ENCODE measurements around the gene RASA3. TPM values are rescaled to one million over a fixed set of nuclear protein-coding genes. Genes with fewer than 3 reads are reported as not detected.

Gene RASA3
- total RNA-seq, 1 experiment from 2014 or later: 22.3 TPM

GRCh38 chr13:114050536-114051450, 81.6 kb downstream of the RASA3 start:
- no peak for ATAC-seq
- POLR2A ChIA-PET: no interaction called here
- H3K4me3 Mint-ChIP-seq: no peak overlapping the region
- no peak overlapping the region for H3K27ac Mint-ChIP-seq
- H3K9me3 Mint-ChIP-seq: no peaks in the 10 kb centered on the region
- H3K36me3 Mint-ChIP-seq: no peaks in the 10 kb centered on the region
- no peak for DNase-seq (ENCODE audit: low spot score)
- CTCF ChIA-PET: no interaction called here
- peaks cover 14% of the 10 kb centered on the region for H3K4me1 Mint-ChIP-seq
- no peaks in the 10 kb centered on the region for H3K27me3 Mint-ChIP-seq (ENCODE audit: low read depth)
- no peak for TF ChIP-seq KAT7 (CRISPR knock-in tag; IDR thresholded peaks at IDR 0.05; ENCODE audit: borderline replicate concordance)
- TF ChIP-seq IRF2 (CRISPR knock-in tag; IDR thresholded peaks at IDR 0.05; ENCODE audit: borderline replicate concordance, low read depth): no peak
- TF ChIP-seq, protein P1, sequence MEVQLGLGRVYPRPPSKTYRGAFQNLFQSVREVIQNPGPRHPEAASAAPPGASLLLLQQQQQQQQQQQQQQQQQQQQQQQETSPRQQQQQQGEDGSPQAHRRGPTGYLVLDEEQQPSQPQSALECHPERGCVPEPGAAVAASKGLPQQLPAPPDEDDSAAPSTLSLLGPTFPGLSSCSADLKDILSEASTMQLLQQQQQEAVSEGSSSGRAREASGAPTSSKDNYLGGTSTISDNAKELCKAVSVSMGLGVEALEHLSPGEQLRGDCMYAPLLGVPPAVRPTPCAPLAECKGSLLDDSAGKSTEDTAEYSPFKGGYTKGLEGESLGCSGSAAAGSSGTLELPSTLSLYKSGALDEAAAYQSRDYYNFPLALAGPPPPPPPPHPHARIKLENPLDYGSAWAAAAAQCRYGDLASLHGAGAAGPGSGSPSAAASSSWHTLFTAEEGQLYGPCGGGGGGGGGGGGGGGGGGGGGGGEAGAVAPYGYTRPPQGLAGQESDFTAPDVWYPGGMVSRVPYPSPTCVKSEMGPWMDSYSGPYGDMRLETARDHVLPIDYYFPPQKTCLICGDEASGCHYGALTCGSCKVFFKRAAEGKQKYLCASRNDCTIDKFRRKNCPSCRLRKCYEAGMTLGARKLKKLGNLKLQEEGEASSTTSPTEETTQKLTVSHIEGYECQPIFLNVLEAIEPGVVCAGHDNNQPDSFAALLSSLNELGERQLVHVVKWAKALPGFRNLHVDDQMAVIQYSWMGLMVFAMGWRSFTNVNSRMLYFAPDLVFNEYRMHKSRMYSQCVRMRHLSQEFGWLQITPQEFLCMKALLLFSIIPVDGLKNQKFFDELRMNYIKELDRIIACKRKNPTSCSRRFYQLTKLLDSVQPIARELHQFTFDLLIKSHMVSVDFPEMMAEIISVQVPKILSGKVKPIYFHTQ (CRISPR knock-in tag; IDR thresholded peaks at IDR 0.05): no peak
- TF ChIP-seq ETV6 (CRISPR knock-in tag; IDR thresholded peaks at IDR 0.05): no peak
- no peak for TF ChIP-seq HMGA2 (CRISPR knock-in tag; IDR thresholded peaks at IDR 0.05)
- no peak for TF ChIP-seq FOXP4 (CRISPR knock-in tag; IDR thresholded peaks at IDR 0.05)
- TF ChIP-seq USF2 (CRISPR knock-in tag; IDR thresholded peaks at IDR 0.05): no peak
- TF ChIP-seq ZNF138 (CRISPR knock-in tag; conservative IDR thresholded peaks at IDR 0.05): no peak
- TF ChIP-seq ELF4 (CRISPR knock-in tag; IDR thresholded peaks at IDR 0.05; ENCODE audit: low read depth): no peak
- no peak for TF ChIP-seq FOXJ3 (CRISPR knock-in tag; IDR thresholded peaks at IDR 0.05; ENCODE audit: borderline replicate concordance)
- TF ChIP-seq PRDM15 (CRISPR knock-in tag; IDR thresholded peaks at IDR 0.05): no peak
- TF ChIP-seq AFF4 (CRISPR knock-in tag; IDR thresholded peaks at IDR 0.05; ENCODE audit: borderline replicate concordance): no peak
- TF ChIP-seq NR1H2 (CRISPR knock-in tag; IDR thresholded peaks at IDR 0.05): no peak
- TF ChIP-seq FOXP1 (CRISPR knock-in tag; IDR thresholded peaks at IDR 0.05; ENCODE audit: borderline replicate concordance): no peak
- no peak for TF ChIP-seq ZNF512 (CRISPR knock-in tag; IDR thresholded peaks at IDR 0.05; ENCODE audit: borderline replicate concordance)
- TF ChIP-seq CREM (CRISPR knock-in tag; IDR thresholded peaks at IDR 0.05): no peak
- TF ChIP-seq CTCF (IDR thresholded peaks at IDR 0.05): no peak
- no peak for TF ChIP-seq TP53 (CRISPR knock-in tag; IDR thresholded peaks at IDR 0.05)
